ENCODE data around the gene FBXO48.

FBXO48 gene

DNA sequence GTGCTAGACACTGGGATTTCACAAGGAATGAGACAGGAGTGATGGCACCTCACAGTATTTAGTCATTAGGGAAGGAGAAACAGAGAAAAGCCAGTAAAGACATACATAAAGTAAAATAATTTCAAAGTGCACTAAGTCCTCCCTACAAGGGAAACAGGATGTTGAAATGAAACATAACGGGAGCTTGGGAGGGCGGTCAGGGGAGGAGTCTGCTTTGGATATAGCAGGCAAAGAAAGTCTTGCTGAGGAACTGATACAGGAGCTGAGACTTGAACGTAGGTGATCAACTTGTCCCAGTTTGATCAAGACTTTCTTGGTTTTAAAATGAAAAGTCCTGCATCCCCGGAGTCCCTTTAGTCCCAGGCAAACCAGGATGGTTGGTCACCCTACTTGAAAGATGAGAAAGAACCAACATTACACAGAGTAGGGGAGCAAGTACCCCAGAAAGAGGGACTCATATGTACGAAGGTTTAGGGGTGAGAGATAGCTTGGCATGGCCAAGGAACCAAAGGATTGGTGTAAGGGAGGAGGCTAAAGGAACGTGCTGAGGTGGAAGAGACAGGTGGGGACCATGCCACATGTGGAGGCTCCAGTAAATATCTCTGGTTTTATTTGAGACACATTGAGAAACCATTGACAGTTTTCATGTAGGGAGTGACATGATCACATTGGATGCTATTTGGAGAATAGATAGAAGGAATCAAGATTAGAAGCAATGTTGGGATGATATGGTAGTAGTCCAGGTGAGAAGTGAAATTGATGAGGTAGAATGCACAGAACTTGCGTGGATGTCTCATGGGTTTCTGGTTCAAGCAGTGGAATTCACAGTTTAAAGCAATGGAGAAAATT is 28.4 kb downstream of the FBXO48 start:
- DNase-seq (ENCODE audit: low read depth, low spot score), result no peak

DNA sequence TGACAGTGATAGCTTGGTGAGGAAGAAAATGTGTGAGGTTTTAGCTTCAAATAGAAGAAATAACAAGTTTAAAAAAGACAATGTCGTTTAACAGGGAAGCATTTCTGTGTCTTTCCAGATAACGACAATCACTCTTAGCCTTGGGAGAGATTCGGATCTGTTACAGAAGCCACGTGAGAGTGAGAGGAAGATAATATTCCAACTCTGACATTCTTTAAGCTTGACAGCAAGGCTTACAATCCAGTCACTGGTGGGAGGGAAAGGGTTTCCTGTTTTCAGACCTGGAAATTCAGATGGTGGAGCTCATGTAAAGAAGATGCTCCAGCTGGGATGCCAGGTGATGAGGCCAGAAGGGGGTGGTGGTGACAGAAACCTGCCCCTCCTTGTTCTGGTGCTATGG is 30.8 kb downstream of the FBXO48 start:
- DNase-seq (ENCODE audit: low read depth, low spot score), result no peak

DNA sequence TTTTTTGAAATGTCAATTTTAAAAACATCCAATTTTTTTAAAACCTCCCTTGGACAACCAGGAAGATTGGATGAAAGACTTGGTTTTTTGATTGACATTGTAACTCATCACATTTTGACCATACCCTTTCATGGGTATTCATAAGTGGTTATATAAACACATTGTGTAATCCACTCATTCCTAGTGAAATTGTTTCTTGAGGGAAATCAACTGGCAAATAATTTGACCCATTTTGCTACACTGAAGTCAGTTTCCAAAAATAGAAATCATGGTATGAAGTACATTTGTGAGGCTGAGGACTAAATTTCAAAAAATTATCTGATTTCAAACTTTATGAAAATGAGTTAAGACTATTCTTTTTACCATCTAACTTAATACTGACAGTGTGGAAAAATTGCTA is 31.5 kb downstream of the FBXO48 start:
- peak; percentile 22 for DNase-seq (ENCODE audit: low read depth, low spot score)

DNA sequence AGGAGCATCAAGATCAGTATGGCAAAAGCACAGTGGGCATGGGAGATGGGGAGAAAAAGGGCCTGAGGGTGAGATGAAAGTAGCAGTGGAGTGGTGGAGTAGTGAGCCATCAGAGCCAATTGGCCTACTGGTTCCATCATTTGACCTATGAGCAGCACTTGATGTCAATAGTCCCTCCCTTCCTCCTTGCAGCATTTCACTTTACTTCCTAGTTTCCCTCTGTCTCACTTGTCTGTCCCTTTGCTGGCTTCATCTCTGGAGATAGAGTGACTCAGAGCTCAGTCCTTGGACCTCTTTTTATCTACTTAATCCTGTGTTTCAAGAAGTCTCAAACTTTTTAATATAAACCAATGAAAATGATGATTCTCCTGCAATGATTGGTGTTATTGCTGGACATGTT is 32.1 kb downstream of the FBXO48 start:
- DNase-seq (ENCODE audit: low read depth, low spot score), result no peak

DNA sequence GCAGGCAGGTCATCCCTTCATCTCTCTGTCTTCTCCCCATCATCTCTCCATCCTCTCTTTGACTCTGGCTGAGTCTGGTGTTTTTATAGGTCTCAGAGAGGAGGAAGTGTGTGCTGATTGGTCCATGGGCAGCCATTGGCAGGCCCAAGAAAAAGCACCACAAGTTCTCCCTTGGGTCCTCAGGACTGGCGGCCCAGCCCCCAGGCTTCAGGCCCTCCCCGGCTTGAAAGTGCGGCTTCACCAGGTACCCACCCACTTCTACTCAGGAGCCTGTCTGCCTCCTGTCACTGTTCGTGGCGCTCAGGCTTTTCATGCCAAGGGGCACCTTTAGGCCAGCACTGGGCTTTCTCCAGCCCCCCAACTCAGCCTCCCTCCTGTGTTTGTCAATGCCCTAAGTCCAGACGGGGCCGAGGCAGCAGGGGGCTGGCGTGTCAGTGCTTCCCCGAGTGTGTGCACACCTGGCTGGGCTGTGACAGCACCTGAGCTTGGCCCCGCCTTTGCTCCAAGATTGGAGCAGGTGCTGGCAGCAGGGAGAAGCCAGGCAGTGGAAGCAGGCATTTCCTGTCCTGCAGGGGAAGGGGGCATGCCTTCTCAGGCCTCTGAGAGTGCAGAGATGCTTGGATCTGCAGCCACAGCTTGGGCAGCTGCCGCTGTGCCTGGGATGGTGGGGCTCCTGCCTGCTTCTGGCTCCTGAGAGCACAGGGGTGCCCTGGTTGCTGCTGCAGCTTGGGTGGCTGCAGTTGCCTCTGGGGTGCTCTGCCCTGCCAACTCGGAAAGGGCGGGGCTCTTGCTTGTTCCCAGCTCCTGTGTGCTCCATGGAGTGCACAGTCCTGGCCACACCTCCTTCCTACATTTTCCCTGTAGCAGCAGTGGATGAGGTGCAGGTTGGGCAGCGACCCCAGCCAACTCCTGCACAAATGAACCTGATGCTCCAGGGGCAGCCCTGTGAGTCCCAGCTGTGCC is 34.1 kb downstream of the FBXO48 start:
- no peak for DNase-seq (ENCODE audit: low read depth, low spot score)

DNA sequence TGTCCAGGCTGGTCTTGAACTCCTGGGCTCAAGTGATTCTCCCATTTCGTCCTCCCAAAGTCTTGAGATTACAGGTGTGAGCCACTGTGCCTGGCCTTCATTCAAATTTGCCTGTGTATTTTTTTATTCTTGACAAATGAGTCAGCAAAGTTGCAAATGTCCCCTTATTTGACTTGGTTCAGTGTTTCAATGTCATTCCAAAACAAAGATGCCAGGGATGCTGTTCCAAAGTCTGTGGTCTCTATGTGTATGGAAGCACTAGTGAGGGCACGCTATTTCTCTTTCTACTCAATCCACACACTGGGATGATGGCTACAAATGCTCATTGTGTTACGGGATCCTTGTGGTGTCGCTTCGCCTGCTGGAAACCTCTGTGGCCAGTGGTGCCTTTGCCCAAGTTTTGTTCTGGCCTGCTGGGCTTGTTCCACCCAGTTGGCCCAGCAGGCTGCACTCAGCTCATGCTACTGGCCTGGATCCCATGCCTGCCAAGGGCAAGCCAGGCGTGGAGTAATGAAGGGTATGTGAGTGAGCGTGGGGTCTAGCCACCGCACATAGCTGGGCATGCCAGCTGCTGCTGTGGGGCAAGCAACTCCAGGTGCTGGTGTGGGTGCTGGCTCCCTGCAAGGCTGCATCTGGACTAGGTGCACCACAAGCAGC is 35.6 kb downstream of the FBXO48 start:
- DNase-seq (ENCODE audit: low read depth, low spot score), result no peak

DNA sequence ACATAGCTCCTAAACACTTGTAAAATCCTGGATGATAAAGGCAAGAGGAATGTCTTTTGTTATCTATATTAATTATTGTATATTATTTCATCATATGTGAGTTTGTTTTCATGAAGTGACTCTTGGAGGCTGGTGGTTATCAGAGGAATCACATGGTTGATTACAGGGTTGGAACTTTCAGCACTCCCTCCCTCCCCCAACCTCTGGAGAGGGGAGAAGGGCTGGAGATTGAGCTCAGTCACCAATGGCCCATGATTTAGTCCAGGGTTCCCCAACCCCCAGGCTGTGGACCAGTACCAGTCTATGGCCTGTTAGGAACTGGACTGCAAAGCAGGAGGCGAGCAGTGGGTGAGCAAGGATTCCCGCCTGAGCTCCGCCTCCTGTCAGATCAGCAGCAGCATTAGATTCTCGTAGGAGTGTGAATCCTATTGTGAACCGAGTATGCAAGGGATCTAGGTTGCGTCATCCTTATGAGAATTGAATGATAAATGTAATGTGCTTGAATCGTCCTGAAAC is 37.7 kb downstream of the FBXO48 start:
- no peak for DNase-seq (ENCODE audit: low read depth, low spot score)

DNA sequence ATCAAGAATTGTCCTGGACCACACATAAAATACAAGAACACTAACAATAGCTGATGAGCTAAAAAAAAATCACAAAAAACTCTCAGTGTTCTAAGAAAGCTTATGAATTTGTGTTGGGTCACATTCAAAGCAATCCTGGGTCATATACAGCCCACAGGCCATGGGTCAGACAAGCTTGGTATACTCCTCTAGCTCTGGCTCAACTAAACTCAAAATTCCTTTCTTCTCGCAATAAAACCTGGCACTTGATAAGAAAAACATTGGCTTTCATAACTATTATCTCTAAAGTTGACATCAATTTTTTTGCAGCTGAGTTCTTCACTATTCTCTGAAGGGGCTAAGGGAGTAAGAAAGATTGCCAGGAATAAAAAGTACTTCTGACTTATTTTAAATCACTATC is 38.3 kb downstream of the FBXO48 start:
- DNase-seq (ENCODE audit: low read depth, low spot score), result no peak

DNA sequence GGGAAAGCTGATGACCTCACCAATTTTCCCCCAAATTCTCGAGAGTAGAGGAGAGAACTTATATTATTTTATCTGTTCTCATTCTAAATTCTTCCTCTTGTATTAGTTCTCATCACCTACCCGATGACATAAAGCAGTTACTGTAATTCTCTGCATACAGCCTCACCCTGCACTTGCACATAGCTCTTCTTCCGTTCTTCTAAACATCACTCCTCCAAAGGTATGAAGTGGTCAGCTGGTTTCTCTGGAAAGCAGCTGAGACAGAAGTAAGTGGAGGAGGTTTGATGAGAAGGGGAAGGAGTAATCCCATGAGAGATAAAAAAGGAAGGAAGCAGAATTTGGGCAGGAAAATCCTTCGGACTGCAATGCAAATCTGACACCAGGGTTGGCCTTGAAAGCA is 39.0 kb downstream of the FBXO48 start:
- no peak for DNase-seq (ENCODE audit: low read depth, low spot score)

DNA sequence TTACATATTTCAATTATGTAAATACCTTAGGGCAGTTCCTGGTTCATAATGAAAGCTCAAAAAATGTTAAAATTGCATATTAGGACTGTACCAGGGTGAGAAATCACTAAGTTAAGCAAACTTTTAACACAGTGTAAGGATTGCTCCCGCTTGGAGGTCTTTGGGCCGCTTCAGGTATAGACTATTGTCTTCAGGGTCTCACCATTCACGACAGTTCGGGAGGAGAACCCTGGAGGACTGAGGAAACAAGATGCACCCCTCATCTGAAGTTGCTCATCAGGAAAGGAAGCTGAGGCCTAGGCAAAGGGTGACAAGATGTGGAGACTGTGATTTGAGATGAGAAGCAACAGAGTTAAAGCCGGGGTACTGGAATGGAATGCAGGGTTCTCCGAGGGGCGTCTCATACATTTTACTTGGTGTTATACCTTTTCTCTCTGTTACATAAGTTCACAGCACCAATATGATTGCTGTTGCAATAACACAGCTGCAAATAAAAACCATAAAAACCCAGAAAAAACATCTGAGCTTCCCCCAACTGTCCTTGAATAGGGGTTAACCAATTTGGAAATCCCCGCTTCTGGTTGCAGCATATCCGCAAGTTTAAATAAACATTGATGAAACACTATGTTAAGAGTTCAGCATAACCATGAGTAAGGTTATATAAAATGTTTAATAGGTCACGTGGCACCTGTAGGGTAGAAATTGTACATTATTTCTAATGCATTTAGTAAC is 40.1 kb downstream of the FBXO48 start:
- DNase-seq (ENCODE audit: low read depth, low spot score), result no peak

DNA sequence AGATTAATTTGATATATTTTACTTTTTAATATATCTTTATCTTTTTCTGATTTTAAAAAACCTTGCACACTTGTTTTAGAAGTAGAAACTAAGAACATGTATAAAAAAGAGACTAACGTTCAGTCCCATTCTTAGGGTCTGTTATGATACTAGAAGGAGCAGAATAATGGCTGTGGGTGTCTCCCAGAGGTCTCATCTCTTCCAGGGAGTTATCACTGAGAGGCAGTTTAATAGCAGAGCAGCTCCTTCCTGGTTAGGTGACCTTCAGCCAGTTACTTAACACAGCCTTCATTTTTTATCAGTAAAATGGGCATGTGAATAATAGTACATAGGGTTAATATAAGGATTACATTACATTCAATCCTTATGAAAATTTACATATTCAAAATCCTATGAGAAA is 40.6 kb downstream of the FBXO48 start:
- no peak for DNase-seq (ENCODE audit: low read depth, low spot score)

DNA sequence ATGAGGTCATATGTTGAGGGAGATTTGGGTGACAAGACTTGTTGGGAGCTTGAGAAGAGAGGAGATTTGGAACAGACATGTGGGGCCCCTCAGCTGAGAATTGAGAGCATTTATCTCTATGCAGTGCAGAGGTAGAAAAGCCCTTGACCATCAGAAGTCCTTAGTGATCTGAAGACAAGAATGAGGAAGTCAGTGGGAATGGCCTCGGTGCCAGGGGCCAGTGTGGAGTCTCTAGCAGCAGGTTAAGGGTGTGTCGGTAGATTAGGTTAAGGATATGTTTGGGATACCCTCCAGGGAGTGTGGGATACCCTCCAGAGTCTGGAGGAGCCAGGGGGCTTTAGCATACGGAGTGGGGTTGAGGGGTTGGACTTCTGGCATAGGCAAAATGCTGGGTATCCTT is 41.6 kb downstream of the FBXO48 start:
- DNase-seq (ENCODE audit: low read depth, low spot score), result no peak

DNA sequence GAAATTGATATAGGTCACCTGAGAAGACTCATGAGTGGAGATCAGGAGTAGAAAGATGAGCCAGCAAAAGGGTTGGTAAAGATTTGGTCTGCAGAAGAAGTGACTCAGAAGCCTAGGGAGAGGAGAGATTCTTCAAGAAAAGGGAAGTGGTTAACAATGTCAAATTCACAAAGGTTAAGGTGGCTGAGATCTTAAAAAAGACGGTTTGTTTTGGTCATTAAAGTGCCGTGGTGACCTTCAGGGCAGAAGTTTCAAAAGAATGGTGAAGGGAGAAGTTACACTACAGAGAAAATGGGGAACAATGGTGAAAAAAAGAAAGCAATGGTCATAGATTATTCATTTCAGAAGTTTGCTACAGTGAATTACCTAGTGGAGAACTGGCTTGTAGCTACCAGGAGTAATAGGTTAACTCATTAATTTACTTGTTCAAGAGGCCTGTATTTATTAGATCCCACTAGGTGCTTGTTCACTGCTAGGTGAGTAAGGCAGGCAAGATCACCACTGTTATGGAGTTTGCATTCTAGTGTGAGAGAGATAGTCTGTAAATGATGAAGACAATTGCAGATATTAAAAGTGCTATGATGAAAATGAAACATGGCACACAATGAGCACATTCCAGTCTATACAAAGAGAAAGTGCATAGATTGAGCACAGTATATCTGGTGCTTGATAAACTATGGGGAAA is 43.0 kb downstream of the FBXO48 start:
- no peak for DNase-seq (ENCODE audit: low read depth, low spot score)

DNA sequence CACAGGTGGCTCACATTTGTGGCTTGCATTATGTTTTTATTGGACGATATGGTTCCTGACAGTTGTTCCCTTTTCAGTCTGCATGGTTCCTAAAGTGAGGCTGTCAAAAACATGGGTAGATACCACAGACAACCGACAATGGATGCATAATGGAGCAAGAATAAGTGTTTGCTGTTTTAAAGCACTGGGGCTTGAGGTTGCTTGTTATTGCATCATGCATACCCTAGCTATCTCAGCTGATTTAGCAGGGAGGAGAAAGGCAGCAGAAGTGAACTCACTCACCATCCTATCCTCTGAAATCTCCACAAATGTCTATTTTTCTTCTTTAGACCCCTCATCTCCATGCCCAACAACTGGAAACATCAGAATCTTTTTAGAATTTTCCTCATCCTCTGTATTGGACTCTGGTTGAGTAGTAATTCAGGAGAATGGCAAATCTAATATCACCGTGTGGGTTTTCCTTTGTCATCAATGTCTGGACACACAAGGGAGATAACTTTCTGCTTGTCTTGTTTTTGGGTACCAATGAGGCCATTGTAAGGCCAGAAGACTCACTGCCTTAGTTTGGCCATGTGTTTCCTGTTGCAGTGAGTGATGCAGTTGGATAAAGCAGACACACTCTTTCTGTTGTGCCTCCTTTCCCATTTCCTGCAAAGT is 46.7 kb downstream of the FBXO48 start:
- no peak for DNase-seq (ENCODE audit: low read depth, low spot score)

DNA sequence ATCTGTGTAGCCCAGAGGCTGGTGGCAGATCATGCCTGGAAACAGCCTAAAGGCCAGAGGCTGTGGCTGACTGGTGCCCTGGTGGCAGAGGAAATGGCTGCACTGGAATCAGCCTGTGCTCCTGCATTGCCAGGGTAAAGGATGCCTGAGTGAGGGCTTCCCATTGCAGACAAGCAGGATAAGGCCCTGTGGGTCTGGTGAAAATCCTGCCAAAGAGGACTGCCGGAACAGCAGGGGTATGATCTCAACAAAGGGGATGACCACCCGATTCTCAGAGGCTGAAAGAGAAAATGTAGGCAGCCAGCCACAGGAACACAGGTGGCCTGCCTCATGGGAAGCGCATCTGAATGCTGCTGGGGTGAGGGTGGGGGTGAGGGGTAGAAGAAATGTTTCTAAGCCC is 48.2 kb downstream of the FBXO48 start:
- DNase-seq (ENCODE audit: low read depth, low spot score), result no peak

DNA sequence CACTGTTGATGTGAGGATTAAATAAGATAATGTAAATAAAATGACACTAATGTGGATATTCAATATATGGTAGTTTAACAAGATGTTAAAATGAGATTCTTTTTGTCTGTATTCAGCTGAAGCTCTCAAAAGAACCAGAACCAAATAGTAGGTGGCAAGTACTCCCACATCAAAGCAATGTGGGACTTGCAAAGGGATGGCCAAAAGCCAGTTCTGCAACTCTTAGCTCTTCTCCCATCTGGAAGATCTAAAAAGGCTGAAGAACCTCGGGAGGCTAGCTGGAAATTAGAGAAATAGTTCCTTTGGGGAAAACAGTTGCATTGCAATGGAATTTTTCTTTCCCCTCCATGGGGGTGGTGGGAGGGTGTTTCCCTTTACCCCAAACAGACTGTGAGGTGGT is 48.7 kb downstream of the FBXO48 start:
- DNase-seq (ENCODE audit: low read depth, low spot score), result no peak

DNA sequence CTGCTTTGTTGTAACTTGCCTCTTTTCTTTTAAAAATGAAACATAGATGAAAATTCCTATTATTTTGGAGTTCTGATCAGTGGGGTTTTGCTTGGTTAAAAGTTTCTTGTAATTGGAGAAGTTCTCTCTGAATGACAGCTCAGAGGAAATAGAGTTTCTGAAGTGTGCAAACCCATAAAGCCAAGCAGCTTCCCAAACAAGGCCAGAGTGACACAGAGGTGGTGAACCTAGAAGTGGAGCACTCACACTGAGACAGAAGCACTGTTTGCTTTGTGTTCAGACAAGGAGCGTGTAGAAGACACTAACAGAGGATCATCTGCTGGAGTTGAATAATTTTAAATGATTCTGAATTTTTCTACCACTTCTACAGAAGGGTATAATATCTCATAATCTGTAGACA is 49.2 kb downstream of the FBXO48 start:
- no peak for DNase-seq (ENCODE audit: low read depth, low spot score)

DNA sequence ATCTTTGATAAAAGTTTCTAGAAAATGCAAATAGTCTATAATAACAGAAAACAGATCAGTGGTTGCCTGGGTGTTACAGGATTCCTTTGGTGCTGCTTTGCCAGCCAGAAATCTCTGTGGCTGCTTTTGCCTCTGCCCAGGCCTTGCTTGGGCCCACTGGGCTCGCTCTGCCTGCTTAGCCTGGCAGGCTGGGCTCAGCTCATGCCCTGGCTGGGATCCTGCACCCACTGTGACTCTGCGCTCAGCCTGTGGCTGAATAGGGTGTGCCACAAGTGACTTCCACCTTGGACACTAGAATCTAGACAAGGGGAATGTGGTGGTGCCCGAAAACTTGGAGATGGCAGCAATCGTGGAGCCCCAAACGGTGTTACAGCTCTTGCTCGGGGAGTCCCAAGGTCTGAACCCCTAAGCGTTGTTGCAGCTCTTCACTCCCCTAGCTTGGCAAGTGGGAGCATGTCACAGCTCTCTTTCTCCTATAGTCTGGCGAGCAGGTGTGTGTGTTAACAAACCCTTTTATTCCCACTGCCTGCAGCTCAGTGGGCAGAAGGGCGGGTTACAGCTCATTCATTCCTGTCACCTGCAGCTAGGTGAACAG is 50.9 kb downstream of the FBXO48 start:
- no peak for DNase-seq (ENCODE audit: low read depth, low spot score)

DNA sequence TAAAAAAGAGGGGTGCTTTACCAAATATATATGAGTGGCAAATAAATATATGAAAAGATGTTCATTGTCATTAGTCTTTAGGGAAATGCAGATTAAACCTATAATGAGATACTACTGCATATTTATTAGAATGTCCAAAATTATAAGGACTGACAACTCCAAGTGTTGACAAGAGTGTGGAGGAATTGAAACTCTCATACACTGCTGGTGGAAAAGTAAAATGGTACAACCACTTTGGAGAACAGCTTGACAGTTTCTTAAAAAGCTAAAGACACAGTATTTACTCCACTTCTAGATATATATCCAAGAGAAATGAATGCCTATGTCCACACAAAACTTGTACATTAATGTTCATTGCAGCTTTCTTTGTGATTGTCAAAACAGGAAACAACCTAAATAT is 51.6 kb downstream of the FBXO48 start:
- DNase-seq (ENCODE audit: low read depth, low spot score), result no peak

DNA sequence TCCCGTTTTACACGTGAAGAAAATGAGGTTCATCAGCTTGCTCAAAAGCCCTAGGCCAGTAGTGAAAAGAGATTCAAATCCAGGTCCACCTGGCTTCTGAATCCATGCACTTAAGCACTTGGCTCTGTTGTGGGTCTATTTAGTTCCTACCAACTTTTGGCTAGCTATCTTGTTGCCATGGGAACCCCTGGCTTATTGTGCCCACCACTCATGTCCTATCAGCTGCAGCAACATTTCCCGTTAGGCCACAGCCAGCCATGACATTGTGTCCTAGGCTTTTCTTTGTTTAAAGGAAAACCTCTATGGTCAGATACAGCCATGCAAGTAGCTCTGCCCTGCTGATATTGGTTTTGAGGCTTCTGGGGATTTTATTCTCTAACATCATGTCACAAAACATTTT is 52.2 kb downstream of the FBXO48 start:
- no peak for DNase-seq (ENCODE audit: low read depth, low spot score)

All from astrocyte of the hippocampus (primary cell).